GM13976 (cell line): ENCODE measurements around the gene EDN2.

Experiments used
- DNase-seq: peaks from one replicate; pipeline ENCODE4 v3.0.0; 2012; ENCODE audit warnings: low spot score
- in situ Hi-C: fragments of 300-500 bp; cut with MboI; formaldehyde crosslinking; loops from one replicate; pipeline ENCODE4 v1.12.0; 2022; ENCODE audit warnings: low sequenced_read_pairs, mixed read lengths, inconsistent platforms; ENCODE audit not compliant: unreplicated experiment
- TF ChIP-seq, protein P1 (sequence below): IDR thresholded peaks from 2 replicates; pipeline ENCODE4 v1.5.1; 2012; ENCODE audit warnings: borderline replicate concordance, mild to moderate bottlenecking; ENCODE audit not compliant: insufficient read depth; ENCODE audit errors: extremely low read depth, missing control alignments, control extremely low read depth

The EDN2 gene

DNA sequence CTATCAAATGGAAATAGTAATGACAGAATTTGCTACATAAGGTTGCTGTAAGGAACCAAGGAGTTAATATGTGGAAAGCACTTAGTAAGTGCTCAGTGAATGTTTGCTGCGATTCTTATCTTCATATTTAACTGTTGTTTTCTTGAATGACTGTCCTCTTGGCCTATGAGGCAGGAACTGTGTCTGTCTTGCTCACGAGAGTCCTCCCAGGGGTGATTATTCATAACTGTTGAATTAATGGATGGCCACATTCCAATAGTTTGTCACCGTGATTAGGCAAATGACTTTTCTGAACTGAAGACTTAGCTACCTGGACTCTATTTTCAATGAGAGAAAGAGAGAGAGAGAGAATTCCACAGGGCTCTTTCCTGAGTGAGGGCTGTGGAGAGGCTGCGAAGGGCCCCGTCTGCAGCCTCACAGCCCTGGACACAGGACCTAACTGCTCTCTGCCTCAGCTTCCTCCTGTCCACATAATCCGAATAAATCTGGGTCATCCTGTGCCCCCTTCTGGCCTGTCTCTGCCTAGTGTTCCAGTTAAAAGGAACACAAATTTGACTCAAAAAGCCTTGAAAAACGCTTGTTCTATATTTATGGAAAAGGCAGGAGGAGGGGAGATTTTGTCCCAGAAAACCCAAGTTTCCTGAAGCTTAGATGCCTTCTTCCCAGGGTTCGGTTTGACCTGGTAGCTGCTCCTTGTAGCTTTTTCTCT is 8.5 kb downstream of the EDN2 start:
- TF ChIP-seq, protein P1, sequence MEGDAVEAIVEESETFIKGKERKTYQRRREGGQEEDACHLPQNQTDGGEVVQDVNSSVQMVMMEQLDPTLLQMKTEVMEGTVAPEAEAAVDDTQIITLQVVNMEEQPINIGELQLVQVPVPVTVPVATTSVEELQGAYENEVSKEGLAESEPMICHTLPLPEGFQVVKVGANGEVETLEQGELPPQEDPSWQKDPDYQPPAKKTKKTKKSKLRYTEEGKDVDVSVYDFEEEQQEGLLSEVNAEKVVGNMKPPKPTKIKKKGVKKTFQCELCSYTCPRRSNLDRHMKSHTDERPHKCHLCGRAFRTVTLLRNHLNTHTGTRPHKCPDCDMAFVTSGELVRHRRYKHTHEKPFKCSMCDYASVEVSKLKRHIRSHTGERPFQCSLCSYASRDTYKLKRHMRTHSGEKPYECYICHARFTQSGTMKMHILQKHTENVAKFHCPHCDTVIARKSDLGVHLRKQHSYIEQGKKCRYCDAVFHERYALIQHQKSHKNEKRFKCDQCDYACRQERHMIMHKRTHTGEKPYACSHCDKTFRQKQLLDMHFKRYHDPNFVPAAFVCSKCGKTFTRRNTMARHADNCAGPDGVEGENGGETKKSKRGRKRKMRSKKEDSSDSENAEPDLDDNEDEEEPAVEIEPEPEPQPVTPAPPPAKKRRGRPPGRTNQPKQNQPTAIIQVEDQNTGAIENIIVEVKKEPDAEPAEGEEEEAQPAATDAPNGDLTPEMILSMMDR: no peak
- in situ Hi-C loops: no loop called here
- no peak for DNase-seq

DNA sequence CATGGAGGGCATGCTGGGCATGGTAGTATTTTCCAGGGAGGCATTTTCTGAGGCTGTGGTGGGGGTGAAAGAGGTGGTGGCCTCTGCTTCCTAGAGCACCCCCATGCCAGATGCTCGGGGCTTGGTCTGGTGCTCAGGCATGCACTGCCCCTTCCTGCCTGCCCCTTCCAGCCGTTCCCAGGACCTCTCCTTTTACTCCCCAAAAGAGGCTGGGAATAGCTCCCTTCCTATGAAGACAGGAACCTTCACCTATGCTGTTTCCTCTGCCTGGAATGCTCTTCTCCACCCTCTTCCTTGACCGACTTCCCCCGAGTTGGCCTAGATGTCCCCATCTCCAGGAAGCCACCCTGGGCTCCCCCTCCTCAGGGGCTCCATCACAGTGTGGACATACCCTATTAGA is 9.1 kb downstream of the EDN2 start:
- in situ Hi-C loops: no loop called here
- TF ChIP-seq, protein P1: no peak
- no peak for DNase-seq

DNA sequence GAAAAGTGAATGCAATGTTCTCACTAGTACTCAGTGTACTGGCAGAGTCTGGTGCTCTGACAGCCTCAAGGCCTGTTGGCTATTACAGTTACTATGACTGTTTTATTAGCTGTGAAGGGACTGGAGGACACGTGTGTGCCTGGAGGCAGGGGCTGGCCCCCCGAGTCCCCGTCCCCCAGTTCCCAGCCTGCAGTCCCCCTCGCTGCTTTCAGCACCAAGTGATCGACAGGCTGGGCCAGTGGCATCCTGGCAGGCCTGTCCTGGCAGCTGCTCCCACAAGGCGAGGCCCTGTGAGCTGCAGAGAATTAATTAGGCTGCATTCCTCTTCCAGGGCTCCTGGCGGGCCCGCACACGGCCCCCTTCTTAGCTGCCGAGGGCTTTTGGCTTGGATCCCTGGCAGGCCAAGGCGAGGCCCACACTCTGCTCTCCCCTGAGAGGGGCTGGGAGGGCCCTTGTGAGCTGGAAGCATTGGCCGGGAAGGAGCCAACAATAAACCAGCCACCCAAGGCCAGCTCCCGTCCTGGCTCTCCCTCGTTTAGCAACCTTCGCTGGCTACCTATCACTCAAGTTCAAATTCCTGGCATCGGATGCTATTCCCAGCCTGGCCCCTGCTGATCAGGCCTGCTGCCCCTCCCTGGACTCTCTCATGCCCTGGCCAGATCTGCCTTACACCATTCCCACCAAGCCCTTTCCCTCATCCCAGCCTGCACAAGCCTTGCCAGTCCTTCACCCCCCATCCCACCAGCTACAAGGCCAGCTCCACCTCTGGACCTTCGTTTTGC is 9.8 kb downstream of the EDN2 start:
- TF ChIP-seq, protein P1: no peak
- DNase-seq: no peak
- in situ Hi-C loops: no loop called here

DNA sequence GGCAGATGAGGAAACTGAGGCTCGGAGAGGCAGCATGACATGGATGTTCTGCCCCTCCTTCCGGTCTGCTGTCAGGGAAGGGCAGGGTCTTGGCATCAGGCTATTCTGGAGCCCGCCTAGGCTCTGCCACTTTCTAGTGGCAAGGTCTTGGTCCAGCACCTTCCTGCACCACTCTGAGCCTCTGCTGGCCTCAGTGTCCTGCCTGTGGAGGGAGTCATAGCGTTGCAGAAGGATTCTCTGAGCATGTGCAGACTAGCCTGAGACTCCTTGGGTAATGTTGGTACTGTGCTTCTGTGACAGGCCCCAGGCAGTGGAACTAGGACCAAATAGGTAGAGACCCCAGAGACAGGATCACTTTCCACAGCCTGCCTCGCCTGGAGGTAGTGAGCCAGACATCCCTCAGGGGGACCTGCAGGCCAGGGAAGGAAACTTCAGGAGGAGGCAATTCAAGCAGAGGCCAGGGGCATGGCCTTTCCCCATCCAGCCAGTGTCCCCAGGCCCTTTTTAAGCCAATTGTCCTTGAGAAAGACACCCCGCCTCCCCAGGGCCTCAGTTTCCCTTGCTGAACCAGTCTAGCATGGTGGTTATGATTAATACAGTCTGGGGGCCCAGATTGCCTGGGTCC is 10.6 kb downstream of the EDN2 start:
- in situ Hi-C loops: no loop called here
- TF ChIP-seq, protein P1: no peak
- DNase-seq: no peak

DNA sequence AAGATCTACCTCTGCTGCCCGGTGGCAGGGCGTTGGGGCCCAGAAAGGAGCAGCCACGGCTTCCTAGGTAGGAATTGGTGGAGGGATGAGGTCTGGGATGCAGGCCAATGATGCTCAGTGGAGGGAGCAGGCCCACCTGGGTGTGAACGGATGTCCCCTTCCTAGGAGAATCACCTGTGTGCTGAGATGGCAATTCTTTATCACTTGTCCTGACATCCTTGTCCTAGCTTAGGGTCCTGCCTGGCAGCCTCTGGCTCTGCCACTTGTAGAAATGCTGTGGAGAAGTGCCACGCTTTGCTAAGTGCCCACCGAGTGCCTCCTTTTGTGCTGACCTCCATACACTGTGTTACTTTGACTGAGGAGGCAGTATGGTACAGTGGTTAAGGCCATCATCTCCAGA is 12.8 kb downstream of the EDN2 start:
- in situ Hi-C loops: no loop called here
- TF ChIP-seq, protein P1: no peak
- no peak for DNase-seq

DNA sequence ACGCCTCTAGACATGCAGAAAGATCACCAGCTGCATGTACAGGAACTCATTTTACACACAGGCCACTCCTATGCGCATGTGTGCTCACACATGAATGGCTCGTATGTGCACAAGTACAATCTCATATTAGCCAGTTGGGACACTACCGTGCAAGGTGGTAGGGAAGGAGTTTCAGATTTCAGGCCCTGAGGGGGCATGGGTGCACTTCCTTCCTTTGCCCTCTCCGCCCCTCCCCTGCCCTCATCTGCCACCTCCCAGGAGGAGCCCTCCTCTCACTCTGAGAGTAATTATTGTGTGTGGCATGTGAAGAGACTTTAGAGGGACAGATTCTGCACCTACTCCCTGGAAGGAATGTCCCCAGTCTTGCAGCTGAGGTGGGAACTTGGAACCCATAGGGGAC is 14.8 kb downstream of the EDN2 start:
- TF ChIP-seq, protein P1: no peak
- DNase-seq: no peak
- in situ Hi-C loops: no loop called here
